Glomerular visceral epithelial cell (primary cell): ENCODE data around the gene PIH1D1.
"Not testable (repeated sequence)": the region's sequence is repeated elsewhere in the genome, so short reads cannot be mapped to it uniquely, and the experiment has no call there.

Experiments
- DNase-seq: peaks from one replicate; pipeline ENCODE4 v3.0.0-alpha.2; 2016; ENCODE audit errors: extremely low spot score

Gene PIH1D1

DNA sequence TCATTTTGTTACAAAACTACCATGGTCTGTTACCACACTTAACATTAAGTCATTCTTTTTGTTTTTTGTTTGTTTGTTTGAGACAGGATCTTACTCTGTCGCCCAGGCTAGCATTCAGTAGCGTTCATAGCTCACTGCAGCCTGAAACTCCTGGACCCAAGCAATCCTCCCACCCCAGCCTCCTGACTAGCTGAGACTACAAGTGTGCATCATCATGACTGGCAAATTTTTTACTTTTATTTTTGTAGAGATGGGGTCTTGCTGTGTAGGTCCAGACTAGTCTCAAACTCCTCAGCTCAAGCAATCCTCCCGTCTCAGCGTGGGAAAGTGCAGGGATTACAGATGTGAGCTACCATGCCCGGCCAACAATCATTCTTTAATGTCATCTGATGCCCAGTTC lies 4.7 kb upstream of the PIH1D1 start:
- no peak for DNase-seq

DNA sequence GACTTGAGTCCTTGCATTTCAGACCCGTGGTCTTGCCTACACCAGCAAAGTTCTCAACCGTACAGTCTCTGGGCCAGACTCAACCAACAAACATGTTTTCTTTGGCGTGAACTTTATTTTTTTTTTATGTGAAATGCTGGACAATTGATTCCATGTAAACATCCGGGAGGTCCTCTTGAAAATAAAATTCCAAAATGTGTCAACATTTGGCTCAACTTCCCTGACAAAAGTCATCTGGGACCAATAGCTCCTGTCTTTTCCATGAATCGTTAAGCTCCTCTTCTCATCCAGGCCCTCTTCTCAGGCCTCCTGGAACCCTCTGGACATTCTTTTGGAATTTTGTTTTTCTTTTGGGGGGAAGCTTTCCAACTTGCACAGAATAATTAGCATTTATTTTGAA lies 4.2 kb upstream of the PIH1D1 start:
- no peak for DNase-seq

DNA sequence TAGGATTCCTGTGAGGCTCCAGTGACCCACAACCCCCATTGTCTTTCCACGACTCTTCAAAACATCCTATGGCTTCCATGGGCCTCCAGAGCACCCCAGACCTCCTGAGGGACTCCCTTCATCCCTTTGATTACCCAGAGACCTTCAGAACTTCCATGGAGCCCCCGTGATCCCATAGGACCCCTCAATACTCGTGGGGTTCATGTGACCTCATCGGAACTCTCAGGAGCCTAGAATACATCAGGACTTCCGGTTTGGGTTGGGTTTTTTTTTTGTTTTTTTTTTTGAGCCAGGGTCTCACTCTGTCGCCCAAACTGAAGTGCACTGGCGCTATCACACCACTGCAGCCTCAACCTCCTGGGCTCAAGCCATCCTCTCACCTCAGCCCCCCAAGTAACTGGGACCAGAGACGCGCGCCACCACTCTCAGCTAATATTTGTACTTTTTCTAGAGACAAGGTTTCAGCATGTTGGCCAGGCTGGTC lies 2.2 kb upstream of the PIH1D1 start:
- DNase-seq, result no peak

DNA sequence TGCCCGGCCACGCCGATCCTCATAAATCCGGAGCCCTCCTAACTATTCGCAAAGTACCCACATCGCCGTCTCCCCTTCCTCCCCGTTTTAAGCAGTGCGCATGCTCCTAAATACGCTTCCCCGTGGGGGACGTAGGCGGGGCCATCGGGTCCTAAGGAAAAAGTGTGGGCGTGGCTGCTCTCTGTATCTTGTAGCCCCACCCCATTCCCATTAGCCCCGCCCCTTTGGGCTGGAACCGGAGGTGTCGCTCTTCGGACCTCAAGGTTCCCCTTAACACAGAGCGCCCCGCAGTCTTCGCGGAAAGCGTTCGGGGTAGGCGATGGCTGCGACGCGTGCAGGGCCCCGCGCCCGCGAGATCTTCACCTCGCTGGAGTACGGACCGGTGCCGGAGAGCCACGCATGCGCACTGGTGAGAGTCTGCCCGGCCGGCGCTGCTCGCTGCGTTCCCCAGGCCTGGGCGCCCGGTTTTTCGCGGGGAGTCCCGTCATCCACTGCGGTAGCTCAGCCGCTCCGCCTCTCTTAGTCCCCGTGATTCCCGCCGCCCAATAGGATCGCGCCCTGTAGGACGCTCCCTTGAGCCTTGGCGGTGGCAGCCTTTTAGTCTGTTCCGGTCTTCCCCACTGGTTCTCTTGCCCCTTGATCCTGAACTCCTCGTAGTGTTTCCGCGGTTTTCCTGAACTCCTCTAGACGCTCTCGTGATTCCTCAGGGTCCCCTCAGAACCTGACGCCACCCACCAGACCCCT lies 1.6 kb upstream of the PIH1D1 start, which contains the start of gene ALDH16A1:
TSS of gene ALDH16A1 (plus strand) at position 213 of the 744 bp plus-strand sequence. CDS start at position 320, 107 bp downstream.
- peak; percentile 98 for DNase-seq

DNA sequence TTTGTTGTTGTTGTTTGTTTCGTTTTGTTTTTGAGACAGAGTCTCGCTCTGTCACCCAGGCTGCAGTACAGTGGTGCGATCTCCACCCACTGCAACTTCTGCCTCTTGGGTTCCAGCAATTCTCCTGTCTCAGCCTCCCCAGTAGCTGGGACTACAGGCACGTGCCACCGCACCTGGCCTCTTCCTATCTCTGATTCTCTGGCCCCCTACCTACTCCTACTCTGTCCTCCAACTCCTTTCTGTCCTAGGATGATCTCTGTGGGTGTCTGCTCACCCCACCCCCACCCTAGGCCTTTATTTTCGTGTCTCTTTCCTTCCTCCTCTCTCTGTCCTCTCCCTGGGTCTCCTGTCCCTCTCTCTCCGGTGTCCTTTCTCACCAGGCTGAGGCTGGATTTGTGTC lies 1.2 kb downstream of the PIH1D1 start:
- DNase-seq, result no peak

DNA sequence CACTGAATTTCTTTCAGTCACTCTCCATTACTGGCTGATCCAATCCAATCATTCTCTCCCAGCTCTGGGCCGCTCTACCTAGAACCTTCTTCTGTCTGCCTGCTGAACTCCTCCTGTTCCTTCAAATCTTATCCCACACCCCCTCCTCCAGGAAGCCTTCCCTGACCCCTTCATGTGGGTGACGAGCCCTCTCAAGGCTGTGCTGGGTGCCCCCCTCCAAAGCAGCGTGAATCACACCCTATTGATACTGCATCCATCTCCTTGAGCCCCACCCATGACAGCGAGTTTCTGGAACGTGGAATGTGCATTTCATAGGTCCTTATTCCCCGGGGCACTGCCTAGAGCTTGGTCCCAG lies 3.2 kb downstream of the PIH1D1 start:
- no peak for DNase-seq

DNA sequence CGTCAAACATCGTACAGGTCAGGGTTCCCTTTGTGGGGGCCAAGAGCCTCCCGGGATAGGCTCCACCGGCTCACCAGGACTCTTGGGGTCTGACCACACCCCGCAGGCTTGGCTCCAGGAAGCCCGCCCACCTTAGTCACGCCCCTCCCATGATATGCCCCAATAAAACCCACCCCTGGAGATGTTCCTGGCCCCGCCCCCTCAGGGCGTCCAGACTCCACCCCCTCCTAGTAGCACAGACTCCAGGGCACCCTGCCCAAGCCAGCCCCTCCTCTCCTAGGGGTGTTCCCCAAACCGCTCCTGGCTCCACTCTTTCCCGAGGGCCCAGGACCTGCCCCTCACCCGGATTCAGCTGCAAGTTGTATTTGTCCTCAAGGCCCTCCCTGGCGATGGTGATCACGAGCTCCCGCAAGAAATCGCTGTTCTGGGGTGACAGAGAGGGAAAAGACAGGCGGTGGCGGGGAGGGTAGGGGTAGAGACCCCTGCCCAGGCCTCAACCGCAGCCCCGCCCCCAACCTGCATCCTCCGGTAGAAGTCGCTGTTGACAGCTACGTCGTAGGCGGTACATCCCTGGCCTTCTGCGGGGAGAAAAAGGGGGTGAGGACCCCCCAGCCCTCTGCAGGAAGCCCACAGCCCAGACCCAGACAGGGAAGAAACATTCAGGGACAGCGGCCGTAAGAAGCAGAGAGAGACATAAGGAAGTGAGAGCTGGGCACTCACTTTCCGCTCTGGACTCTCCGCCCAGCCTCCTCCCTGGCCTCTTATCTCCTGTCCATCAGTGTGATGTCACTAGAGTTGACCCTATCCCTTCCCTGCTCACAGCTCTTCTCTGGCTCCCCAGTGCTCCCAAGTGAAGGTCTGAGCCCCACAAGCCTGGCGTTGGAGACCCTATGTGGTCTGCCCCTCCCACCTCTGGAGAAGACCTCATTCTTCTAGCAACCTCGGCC lies 3.9 kb downstream of the PIH1D1 start:
- DNase-seq, result peak; percentile 37

DNA sequence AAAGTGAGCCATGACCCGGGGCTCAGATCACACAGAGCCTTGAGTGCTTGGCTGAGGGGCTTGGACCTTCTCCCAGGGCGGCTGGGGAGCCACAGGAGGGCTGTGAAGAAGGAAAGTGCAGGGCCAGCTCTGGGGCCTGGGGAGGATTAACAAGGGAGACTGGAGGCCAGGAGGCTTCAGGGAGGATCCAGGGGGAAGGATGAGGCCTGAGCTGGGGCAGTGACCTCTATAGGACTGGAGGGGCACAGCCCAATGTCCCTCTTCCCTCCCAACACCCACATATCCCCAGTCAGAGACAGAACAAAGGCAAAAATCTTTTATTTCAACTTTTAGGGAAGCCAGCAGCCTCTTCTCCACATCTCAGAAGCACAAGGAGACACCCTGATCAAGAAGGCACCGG lies 5.6 kb downstream of the PIH1D1 start:
- no peak for DNase-seq

DNA sequence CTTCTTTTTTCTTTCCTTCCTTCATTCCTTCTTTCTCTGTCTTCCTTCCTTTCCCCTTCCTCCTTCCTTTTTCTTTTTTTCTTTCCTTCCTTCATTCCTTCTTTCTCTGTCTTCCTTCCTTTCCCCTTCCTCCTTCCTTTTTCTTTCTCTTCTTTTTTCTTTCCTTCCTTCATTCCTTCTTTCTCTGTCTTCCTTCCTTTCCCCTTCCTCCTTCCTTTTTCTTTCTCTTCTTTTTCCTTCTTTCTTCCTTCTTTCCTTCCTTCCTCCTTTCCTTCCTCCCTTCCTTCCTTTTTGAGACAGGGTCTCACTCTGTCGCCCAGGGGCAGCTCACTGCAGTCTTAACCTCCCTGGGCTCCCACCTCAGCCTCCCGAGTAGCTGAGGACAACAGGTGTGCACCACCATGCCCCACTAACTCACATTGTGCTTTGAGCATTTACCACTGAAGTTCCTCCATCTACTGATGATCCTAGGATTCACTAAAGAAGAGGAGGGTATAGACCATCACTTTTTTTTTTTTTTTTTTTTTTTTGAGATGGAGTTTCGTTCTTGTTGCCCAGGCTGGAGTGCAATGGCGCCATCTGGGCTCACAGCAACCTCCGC lies 7.4 kb downstream of the PIH1D1 start:
- not testable (repeated sequence) for DNase-seq

DNA sequence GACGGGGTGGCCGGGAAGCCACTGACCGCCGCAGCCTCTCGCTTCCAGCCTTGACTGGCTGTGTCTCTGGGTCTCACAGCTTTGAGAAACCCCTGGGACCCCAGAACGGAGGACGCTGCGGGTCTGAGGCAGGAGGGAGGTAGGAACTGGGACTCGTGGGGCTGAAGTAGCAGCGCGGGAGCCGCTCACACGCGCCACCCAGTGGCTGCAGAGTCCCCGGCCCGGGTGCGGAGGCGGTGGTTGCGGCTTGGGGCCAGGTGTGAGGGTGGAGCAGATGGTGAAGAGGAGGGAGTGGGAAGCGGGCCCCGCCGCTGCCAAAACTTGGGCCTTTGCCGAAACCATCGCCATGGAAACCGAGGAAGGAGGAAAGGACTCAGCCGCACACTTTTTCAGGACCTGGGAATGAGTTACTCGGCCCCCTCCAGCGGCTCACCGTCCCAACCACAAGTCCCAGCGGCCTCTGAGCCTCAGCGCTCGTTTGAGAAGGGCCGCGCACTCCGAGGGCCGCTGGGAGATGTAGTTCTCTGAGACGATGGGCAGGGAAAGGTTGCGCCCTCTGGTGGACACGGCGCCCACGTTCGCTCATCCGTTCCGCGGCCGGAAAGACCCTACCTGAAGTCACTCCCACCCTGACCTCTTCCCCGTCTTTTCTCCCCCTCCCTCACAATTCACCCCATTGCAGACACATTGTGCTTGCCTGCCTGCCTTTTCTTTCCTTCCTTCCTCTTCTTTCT lies 8.1 kb downstream of the PIH1D1 start:
- DNase-seq, result peak; percentile 95

DNA sequence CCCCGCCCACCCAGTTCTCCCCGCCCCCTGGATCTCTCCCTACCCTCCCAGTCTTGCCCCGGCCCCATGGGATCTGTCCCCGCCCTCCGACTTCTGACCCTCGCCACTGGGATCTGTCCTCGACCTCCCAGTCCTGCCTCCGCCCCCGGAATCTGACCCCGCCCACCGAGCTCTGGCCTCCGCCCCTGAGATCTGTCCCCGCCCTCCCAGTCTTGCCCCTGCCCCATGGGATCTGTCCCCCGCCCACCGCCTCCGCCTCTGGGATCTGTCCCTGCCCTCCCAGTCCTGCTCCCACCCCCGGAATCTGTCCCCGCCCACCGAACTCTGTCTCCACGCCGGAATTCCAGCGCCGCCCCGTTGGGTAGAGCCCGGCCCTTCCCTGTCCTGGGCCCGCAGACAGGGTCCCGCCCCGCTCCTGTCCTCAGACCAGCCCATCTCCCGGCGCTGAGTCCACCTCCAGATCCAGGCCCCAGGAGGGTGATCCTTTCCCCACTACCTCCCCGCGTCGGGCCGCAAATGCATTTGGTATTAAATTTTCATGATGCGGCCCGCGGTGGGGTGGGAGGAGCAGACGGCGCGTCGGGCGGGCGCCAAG lies 8.7 kb downstream of the PIH1D1 start:
- peak; percentile 88 for DNase-seq

DNA sequence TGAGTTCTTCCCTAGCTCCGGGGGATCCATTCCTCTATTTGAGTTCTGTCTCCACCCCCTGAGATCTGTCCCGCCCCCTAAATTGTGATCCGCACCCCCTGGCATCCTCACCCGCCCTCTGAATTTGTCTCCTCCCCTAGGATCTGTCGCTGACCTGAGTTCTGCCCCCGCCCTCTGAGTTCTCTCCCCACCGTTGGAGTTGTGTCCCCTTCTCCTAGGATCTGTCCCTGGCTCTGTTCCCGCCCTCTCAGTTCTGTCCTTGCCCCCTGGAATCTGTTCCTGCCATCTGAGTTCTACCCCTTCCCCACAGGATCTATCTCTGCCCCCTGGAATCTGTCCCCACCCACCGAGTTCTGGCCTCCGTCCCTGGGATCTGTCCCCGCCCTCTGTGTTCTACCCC lies 9.3 kb downstream of the PIH1D1 start:
- peak; percentile 13 for DNase-seq

DNA sequence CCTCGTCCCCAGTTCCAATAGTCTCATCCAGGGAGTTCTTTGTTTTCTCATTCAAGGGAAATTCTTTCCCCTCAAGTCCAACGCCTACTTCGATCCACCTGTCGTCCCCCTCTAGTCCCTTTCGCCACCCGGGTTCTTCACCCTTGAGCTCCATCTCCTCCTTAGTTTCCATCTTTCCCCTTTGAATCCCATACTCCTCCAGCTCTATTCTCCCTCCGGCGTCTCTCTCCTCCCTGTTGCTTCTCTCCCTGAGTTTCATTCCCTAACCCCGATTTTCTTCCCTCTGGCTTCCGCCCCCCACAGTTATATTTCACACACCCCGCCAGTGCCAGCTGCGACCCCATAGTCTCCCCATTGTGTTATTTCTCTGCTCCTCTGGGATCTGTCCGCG lies 9.7 kb downstream of the PIH1D1 start:
- no peak for DNase-seq

DNA sequence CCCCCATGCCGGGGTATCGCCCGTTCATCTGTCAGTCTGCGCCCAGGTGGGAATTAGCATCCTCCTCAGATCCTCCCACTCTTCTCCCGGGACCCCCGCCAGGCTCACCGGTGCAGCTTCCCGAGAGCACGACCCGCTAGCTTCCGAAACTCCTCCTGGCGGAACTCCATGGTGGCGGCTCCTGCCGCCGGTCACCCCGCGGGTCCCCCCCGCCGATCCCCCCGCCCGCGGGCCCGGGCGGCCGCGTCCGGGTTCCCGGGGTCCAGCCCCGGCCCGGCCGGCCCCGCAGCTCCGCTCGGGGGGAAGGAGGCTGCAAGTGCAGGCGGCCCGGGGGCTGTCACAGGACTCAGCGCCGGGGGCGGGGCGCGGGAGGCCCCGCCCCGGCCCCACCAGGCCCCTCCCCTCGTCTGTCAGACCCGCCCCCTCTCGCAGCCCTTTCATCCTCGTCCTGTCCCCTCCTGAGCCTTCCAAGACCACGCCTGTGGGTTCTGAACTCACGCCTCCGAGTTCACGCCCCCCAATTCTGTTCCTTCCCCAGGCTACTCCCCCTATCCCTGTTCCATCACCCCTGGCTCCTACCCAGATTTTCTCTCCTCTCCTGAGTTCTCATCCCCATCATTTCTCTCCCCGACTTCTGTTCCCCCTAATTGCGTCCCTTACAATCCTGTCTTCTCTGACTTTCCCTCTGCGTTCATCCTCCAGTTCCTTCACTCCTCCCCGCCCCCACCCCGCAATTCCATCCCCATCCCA lies 10.2 kb downstream of the PIH1D1 start, which contains the start of gene SLC17A7:
TSS of gene SLC17A7 (minus strand) at position 318 of the 750 bp plus-strand sequence. CDS start at position 170, 148 bp downstream.
- DNase-seq, result peak; percentile 12

DNA sequence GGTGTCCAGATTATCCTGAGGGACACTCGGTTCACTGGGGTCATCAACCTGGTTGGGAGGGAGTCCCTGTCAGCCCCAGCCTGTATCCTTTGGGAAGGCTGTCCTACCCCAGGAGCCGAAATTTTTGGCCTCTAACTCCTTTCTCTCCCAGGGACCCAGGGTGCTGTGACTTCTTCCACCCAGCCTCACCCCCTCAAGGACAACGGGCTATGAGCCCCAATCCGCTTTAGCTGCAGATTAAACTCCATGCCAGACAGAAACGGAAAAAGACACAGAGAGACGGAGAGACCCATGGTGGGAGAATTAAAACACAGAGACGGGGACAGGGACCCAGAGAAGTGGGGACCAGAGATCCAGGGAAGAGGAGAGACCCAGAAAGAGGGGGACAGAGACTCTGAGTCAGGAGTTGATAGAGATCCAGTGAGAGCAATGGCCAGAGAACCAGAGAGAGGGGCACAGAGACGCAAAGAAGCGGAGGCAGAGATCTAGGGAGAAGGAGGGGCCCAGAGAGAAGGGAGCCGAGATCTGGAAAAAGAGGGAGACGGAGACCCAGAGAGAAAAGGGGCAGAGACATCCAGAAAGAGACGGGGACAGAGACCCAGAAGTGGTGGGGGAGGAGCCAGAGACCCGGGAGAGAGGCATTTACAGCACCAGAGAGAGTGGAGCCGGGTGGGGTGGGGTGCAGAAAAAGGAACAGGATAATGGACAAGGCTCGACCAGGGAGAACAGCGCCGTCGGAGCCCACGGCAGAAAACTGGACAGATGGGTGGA lies 11.0 kb downstream of the PIH1D1 start:
- no peak for DNase-seq

DNA sequence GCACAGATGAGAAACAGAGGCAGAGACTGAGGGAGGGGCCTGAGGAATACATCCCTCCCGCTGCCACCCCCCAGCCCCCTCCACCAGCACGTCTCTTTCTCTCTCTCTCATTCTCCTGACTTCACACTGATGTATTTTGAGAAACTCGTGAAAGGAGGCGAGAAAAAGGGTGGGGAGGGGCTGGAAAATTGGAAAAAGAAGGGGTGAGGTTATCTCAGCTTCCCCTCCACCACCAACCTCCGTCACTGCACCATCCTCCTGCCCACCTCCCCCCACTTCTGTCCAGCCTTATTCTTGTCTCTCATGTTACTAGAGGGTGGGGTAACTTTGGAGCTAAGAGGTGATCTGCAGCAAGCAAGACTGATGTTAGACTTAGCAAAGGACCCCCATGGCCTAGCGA lies 11.8 kb downstream of the PIH1D1 start:
- DNase-seq, result no peak

DNA sequence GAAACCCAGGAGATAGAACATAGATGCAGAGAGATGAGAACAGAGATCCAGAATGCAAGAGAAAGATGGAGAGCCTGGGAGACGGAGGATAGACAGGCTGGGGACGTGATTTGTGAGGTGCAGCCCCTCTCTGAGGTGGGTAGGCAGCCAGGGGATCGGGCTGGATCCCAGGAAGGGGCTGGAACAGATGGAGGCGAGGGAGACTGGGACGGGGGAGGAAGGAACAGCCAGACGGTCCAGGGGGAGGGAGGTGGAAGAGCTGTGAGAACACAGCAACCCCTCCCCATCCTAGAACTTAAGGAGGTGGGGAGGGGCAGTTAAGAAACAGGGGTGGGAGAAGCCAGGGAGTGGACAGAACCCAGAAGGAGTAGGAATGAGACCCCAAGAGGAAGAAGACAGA lies 13.4 kb downstream of the PIH1D1 start:
- no peak for DNase-seq

DNA sequence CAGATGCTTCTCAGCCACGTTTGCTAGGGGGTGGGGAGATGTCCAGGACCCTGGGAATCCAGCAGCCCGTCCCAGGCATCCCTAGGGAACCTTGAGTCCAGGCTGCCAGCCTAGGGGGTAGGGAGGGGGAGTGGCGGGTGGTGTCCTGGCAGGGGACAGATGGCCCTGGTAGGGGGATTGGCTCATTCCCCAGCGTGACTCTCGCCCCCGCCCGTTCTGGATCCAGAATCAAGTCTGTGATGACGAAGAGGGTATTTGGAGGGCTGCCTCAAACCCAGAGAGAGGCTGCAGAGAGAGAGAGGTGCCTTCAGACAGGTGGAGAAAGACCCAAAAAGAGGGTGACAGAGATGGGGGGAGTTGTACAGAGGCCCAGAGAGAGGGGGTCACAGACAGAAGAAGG lies 14.4 kb downstream of the PIH1D1 start:
- DNase-seq, result no peak

DNA sequence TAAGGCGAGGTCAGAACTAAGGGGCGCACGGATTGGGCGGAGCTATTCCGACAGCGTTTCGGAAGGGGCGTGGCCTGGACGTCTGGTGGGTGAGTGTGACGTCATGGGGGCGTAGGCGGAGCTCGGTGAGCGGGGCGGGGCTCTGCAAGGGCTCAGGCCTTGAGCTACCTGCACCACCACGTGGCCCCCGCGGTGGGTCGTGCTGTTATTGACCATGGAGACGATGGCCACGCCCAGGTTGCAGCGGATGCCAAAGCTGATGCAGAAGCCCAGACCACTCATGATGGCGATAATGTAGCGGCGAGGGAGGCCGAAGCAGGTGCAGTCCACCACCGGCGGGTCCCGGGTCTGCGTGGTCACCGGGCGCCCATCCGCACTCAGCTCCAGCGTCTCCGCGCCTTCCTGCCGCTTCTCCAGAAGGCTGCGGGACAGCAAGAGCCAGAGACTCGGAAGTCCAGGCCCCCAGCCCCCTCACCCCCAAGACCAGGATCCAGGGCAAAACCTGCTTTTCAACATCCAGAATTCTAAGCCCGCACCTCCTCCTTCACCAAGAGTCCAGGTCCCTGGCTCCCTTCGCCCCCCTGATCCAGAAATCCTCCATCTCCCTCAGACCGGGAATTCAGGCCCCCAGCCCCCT lies 15.1 kb downstream of the PIH1D1 start:
- DNase-seq, result peak; percentile 23
